ENCODE results near the gene CNPY2.
A peak's percentile ranks its signal among the peaks of the same experiment; 100 is the strongest.
"Not testable (repeated sequence)": the region's sequence is repeated elsewhere in the genome, so short reads cannot be mapped to it uniquely, and the experiment has no call there.

The CNPY2 gene

DNA sequence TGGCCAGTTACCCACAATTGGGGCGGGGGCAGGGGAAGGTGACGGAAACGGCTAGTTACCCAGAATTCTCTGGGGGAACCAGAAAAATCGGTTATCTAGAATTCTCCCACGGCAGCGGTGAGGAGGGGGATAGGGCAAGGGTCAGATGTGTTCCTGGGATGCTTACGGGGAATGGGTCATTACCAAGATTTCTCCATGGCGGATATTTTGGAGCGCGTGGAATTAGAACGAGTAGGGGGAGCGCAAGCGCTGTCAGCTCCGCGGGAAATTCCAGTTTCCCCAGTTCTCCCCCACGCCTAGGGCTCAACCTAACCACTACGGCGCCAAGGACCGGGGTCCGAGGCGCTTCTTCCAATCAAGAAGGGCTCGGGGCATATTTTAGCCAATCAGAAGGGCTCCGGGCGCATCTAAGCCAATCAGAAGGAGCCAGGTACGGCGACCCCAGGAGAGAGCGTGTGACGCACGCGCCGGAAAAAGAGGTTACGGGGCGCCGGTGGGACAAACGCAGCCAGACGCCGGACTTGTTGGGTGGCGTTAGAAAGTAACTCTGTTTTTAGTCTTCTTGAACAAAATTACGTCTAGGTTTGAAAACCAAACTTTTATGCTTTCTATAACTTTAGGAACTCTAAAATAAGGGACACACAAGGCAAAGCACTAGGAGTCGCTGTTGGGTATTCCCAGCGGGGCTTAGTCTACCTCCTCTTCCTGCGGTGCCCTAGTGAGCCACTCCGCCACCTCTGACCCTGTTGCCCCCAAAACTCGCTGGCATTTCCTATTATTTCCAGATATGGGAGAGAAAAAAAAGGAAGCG, 18.1 kb upstream of the CNPY2 start, which contains the start of gene PAN2:
PAN2 (minus strand) TSS at position 322 of the 811 bp plus-strand sequence. CDS start 906 bp downstream, outside the sequence.
- DNase-seq (ENCODE audit: low read depth), result peak; percentile 99

DNA sequence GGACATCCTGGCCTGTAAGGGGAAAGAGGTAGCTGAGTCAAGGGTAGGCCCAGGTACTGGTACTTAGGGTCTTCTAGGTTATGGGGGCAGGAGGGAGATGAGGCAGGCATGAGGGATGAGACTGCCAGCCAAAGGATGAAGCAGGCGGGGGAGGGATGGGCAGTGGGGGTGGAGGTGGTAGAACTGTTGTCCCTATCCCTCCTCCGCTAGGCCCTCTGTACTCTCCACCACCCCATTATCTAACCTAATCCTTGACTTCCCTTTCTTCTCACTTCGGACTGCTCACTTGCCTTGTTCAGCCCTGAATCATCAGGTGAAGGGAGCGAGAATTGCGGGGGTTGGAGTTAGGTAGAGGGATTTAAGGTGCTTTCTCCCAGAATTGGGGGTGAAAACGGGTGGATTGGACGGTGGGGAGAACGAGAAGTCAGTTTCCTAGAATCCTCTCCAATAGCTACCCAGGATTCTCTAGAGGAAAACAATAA, 17.4 kb upstream of the CNPY2 start:
- no peak for DNase-seq (ENCODE audit: low read depth)

DNA sequence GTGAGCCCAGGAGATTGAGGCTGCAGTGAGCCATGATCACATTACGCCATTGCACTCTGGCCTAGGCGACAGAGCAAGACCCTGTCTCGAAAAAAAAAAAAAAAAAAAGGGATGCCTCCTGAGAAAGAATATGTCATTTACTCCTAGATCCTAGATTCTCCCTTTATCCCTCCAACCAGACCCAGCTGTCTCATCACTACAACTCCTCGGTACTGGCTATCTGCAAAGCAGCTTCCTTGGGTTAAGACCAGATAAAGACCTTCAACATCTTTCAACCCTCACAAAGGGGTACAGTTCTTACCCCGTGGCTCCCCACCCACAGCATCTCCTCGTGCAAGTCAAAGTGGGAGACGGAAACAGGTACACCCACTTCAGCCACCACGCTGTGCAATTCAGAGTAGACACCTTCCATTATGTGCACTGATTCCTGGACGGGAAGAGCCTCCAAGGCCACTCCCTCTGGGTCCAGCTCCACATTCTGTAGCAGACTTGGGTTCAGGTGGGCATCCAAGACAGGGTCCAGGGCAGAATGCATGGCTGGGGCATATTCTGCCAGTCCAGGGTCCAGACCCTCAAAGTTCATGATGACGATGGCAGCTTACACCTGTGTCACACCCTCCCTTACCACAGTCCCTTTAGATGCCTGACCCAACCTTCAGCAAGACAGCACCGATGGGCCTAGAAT, 16.9 kb upstream of the CNPY2 start:
- DNase-seq (ENCODE audit: low read depth), result no peak

DNA sequence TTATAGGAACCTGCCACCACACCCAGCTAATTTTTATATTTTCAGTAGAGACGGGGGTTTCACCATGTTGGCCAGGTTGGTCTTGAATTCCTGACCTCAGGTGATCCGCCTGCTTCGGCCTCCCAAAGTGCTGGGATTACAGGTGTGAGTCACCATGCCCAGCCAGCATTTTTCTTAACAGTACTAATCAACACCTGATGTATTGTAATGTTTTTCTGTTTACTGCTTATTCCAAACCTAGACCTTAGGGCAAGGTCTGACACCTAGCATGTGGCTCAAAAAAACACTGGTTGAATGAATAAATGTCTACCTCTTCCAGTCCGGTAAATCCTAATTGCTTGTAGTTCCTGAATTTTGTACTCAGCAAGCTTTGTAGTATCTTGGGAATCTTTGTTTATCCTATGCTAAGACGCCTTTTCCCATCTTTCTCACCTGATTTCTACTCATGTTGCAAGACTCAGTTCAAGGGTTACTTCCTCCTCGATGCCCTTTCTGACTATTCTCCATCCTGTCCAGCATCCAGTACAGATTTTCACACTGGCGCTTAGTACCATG, 15.2 kb upstream of the CNPY2 start:
- no peak for DNase-seq (ENCODE audit: low read depth)

DNA sequence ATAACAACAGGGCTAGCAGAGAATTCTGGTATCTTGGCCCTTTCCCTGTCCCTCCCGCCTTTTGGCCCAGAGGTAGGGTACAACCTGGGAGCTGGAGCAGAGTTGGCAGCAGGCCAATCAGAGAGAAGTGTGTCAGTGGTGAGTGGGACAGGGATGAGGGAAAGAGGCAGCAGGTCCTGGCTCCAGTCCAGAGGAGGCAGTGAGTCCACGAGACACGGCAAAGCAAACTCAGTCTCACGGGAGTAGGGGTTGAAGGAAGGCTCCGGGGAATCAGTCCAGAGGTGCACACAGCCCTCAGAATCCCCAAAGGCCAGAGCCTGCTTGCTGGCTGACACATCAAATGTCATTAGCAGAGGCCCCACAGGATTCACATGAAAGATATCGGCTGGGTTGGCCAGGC, 10.7 kb upstream of the CNPY2 start:
- DNase-seq (ENCODE audit: low read depth), result no peak

DNA sequence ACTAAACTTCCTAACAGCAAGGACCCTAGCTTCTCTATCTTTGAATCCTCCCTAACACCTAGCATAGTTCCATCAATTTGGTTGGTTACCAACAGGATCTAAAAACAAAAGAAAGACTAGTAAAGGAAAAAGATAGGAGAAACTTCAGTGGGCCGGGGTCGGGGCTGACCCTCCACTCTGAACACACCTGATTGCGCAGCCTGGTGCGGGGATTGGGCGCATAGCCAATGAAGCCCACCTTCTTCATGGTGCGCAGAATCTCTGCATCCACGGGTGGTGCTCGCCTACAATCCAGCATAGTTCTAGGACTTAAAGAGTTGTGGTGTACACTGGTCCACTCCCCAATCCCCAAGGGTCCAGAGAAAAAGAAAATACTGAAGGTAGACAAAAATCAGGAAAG, 10.3 kb upstream of the CNPY2 start:
- DNase-seq (ENCODE audit: low read depth), result no peak

DNA sequence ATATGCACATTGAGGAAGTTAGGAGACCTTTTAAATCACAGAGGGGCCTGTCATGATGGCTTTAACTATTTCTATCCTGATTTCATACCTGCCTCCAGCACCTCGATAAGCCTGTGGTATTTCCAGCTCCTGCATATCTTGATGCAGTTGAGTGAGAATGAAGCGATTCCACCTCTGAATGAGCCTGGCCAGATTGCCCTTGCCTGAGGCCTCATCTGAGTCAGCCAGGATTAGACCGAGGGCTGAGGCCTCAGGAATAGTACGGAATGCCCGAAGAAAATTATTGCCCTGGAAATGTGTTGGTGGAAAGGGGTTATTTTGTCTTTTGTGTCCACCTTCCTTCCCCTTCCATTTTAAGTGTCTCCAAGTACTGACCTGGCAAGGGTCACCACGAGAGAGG, 8.4 kb upstream of the CNPY2 start:
- DNase-seq (ENCODE audit: low read depth), result no peak

DNA sequence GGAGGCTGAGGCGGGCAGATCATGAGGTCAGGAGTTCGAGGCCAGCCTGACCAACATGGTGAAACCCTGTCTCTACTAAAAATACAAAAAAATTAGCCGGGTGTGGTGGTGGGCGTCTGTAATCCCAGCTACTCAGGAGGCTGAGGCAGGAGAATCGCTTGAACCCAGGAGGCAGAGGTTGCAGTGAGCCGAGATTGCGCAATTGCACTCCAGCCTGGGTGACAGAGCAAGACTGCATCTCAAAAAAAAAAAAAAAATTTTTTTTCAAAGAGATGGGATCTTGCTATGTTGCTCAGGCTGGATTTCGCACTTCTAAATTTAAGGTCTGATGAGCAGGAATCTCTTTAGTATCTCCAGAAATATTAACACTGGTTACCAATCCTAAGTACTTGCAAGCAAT, 5.8 kb upstream of the CNPY2 start:
- DNase-seq (ENCODE audit: low read depth), result not testable (repeated sequence)

DNA sequence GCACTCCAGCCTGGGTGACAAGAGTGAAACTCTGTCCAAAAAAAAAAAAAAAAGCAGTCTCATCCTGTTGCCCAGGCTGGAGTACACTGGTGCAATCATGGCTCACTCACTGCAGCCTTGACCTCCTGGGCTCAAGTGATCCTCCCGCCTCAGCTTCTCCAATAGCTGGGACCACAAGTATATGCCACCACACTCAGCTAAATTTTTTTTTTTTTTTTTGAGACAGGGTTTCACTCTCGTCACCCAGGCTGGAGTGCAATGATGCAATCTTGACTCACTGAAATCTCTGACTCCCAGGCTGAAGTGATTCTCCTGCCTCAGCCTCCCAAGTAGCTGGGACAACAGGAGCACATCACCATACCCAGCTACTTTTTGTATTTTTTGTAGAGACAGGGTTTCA, 5.2 kb upstream of the CNPY2 start:
- DNase-seq (ENCODE audit: low read depth), result peak; percentile 38

DNA sequence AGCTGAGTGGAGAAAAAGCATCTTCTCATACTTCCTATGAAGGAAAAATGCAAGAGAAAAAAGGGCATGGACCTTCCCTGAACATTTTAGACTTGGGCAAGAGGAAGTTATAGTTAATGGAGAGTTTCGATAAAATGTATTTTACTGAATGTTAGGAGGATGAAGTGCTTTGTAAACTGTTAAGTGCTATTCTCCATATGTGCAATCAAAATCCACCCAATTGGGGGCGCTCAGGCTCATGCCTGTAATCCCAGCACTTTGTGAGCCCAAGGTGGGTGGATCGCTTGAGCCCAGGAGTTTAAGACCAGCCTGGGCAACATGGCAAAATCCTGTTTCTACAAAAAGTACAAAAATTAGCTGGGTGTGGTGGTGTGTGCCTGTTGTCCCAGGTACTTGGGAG, 1.9 kb upstream of the CNPY2 start:
- no peak for DNase-seq (ENCODE audit: low read depth)

DNA sequence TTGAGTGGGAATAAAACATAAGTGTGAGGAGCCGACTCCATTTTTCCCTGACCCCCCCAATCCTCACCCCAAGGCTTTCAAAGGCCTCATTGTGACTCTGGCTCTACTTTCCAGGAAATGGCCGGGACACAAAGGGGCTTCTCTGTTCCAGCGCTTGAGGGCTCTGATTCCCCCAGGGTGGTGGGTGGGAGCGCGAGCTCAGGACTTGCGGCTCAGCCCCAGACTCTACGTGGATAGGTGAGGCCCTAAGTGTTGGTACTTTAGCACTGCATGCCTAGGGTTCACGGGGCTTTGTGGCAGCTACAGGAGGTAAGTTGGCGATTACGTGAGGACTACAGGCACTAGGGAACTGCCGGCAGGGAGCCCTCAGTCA, 553 bp downstream of the CNPY2 start:
- DNase-seq (ENCODE audit: low read depth), result peak; percentile 18

DNA sequence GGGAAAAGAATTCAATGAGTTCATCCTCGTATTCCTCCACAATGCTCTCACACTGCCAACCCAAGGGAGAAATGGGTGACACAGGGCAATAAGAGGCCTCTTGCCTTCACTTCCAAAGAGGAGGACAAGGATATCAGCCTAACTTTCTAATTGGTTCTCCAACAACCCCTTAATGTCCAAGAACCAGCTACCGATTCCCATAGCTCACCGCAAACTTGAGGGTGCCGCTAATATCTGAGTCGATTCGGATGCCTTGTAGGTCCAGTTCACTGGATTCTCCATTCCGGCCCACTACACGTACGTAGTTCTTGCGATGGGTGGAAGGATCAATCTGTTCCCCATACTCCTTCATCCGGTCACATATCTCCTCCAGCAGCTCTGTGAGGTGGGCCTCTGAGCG, 4.8 kb downstream of the CNPY2 start:
- no peak for DNase-seq (ENCODE audit: low read depth)

DNA sequence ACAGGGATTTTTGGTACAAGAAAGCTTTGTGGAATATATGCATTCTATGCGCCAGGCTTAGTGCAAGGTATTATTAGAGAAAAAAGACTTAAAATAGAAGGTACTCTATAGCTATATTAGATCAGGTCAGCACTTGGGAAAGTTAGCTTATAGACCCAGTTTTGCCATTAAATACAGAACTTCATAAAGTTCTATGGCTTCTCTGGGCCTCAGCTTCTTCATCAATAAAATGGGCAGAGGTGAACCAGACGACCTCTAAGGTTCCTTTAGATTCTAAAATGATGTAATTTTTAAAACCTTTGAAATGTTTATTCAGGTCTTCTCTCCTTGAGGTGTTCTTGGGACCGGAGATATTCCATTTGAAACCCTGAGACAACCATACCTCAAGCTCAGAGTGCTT, 7.1 kb downstream of the CNPY2 start:
- no peak for DNase-seq (ENCODE audit: low read depth)

DNA sequence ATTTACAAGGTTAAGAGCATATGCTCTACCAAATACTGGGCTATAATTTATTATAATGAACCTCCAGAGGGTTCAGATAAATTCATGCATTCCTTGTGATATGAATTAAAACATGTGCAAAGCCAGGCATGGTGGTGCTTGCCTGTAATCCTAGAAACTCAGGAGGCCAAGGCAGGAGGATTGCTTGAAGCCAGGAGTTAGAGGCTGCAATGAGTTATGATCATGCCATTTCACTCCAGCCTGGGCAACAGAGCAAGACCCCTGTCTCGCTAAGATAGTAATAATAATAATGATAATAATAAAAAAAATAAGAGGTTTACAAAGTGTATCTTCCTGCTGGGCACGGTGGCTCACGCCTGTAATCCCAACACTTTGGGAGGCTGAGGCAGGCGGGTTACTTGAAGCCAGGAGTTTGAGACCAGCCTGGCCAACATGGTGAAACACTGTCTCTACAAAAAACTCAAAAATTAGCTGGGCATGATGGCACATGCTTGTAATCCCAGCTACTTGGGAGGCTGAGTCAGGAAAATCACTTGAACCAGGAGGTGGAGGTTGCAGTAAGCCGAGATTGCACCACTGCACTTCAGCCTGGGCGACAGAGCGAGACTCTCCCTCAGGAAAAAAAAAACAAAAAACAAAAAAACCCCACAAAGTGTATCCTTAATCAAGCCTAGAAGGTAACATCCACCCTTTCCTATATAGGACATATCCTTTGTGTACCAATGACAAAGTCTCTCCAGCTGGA, 8.4 kb downstream of the CNPY2 start:
- no peak for DNase-seq (ENCODE audit: low read depth)

DNA sequence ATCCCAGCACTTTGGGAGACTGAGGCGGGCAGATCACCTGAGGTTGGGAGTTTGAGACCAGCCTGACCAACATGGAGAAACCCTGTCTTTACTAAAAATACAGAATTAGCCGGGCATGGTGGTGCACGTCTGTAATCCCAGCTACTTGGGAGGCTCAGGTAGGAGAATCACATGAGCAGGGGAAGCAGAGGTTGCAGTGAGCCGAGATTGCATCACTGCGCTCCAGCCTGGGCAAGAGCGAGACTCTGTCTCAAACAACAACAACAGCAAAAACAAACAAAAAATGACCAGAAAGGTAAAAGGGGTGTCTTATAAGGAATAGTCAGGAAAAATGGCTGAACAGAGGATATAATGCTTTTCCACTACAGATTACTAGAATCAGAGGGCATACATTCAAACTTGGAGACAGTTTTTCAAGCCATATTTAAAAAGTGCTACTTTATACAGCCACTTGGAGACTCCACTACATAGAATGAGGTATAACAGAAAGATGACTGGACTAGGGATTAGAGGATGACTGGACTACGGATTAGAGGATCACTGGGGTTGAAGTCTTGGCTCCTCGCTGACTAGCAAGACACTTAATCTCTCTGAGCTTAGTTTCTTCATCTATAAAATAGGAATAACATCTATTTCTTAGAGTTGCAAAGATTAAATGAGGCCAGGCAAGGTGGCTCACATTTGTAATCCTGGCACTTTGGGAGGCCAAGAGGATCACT, 10.8 kb downstream of the CNPY2 start:
- peak; percentile 22 for DNase-seq (ENCODE audit: low read depth)

DNA sequence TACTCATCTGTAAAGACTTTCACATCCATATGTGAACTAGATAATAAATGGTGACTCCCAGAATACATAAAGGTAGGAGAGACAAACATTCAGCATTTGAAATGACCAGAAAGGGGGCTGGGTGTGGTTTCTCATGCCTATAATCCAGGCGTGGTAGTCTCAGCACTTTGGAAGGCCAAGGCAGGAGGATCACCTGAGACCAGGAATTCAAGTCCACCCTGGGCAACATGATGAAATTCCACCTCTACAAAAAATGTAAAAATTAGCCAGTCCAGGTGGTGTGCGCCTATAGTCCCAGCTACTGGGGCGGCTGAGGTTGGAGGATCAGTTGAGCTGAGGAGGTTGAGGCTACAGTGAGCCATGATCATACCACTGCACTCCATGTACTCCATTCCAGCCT, 11.5 kb downstream of the CNPY2 start:
- DNase-seq (ENCODE audit: low read depth), result no peak

DNA sequence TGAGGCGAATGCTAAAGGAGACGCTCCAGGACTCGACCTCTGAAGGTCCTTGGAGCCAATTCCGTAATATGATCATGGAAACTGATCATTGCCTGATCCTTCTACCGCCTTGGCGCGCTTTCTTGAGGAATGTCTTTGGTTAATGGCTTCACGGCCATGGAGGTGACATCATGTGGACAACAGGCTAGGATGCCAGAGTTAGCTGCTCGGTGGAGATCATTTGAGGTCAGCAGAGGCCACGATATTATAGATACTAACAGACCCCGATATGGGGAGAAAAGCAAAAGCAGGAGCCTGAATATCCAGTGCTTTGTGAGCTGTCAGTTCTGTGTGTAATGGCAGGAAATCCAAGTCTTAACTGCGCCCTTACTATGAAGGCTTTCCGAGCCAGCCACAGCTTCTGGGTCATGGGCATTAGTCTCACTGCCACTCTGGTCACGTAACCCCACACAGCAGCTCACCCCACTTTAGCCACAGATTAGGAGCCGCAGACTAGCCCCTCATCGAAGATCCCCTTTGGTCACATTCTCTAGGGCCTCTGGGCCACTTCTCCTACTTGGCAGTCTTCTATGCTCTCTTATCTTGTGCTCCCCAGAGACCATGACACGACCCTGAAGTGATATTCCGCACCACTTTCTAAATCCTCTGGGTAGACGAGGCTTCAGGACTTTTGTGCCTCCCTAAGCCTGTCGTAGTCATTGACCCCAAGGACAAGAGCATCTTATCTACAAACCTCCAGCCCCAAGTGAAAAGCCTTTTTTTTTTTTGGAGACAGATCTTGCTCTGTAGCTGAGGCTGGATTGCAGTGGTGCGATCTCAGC, 14.9 kb downstream of the CNPY2 start:
- DNase-seq (ENCODE audit: low read depth), result no peak

DNA sequence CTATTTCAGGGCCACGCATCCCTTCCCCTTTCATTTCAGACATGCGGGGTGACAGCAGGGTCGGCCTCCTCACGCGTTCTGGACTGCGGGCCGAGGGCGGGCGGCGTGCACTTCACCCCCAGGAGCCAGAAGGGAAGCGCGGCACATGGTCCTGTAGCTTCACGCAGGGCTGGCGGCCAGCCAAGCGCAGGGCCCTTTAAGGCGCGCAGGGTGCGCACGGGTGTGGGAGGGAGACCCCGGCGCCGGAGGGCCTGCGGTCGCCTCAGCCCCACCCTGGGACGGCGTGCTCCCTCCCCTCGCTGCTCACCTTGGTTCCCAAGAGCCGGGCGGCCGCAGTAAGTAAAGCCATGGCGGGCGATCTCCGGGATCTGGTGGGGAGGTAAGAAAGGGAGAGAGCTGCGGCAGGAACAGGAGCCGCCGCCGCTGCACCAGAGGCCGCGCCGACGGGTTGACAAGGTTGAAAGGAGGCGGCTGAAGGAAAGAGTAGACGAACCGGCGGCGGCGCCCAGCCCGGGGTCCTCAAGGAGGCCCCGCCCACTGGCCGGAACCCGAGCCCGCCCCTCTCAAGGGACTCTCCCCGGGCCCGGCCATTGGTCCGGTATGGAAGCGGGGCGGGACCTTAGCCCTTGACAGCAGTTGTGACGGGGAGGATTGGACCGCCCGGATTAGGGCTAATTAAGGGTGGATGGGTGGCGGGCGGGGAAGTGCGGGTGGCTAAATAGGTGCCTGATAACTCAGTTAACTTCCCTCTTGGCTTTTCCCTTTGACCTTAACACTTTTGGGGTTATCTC, 15.7 kb downstream of the CNPY2 start, which contains the start of gene CS:
CS (minus strand) TSS at position 478 of the 791 bp plus-strand sequence; CDS start at position 349, 129 bp downstream.
- DNase-seq (ENCODE audit: low read depth), result peak; percentile 98

DNA sequence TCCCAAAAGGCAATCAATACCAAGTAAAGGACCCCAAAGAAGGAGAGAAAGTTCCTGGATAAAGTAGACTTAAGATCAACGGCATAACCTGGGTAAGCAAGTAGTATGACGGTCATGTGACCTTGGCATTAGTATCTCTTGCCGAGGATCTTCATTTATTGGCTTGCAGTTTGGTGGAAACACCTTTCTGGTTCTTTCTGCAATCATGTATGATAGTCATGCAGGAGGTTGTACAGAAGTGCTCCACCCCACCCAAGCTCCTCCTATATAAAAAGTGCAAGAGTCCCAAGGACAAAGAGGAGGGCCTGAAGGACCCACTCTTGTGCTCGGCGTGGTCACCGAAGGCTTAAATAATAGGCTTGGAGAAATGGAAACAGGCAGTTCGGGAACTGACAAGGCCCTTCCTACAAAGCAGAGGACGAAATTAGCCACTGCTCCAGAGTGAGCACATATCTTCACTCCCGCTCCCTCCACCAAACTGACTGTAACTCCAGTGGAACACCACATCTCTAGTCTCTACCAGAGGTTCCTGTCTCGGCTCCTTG, 16.4 kb downstream of the CNPY2 start:
- DNase-seq (ENCODE audit: low read depth), result no peak

DNA sequence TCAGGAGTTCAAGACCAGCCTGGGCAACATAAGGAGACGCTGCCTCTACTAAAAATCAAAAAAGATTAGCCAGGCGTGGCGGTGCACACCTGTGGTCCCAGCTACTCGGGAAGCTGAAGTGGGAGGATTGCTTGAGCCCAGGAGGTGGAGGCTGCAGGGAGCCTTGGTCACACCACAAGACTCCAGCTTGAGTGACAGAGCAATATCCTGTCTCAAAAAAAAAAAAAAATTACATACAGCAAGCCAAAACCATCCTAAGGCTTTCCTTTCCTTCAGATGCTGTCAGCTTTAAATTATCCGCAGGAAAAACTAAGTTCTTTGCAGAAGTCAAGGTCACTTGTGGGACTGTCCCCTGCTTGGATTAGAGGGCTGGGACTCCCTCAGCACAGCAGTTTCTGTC, 17.0 kb downstream of the CNPY2 start:
- DNase-seq (ENCODE audit: low read depth), result no peak
